Right renal cortex interstitium (tissue), 3 donors: Measurements from ENCODE around the gene URB1. TPM values are rescaled to one million over a fixed set of nuclear protein-coding genes. Genes with fewer than 3 reads are reported as not detected.
"Not testable (repeated sequence)": the region's sequence is repeated elsewhere in the genome, so short reads cannot be mapped to it uniquely, and the experiment has no call there.

ENCODE experiments used
- DNase-seq, 3 donors: peaks; one replicate each; pipeline ENCODE4 v3.0.0-alpha.2; 2013; ENCODE audit warnings: low read depth in 3 of 3, low spot score in 2 of 3
- polyA plus RNA-seq, 3 donors: library from polyadenylated mRNA; unstranded; fragments of 120-200 nt; gene quantifications; one replicate each; pipeline ENCODE4 v1.2.1, GENCODE V29; 2013; ENCODE audit not compliant: insufficient read length in 3 of 3

Gene URB1
- polyA plus RNA-seq, 3 donors = 10.0 to 10.7 (median 10.7) TPM

DNA sequence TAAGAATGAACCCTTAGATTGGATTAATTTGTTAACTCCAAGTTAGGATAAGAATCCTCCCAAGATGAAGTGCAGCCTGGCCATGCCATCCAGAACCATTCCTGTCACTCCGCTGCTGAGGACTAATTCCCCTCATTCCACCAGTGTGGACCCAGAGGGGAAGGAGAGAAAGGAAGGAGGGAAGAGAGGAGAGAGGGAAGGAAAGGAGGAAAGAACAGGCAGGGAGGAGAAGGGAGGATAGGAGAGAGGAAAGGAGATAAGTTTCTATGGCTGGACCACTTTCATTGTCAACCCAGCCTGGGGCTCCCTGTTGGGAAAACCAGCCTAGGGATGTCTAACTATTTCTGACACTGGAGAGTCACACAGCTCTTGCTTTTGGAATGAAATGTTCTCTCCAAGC, 89.4 kb downstream of the URB1 start:
- no peak for DNase-seq

DNA sequence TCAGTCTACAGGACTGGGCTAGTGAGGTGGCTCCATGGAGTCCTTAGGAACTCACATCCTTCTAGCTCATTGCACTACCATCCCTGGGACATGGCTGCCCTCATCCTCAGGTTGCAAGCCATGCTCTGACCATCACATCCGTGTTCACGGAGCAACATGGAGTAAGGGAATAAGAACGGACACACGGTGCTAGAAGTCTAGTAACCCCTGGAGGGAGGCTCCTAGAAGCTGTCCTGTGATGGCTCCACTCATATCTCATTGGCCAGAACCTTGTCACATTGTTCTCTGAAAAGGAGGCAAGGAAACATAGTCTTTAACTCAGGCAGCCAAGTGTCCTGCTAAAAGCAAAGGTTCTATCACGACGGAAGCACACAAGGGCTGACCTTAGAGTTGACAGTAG, 90.3 kb downstream of the URB1 start:
- no peak for DNase-seq

DNA sequence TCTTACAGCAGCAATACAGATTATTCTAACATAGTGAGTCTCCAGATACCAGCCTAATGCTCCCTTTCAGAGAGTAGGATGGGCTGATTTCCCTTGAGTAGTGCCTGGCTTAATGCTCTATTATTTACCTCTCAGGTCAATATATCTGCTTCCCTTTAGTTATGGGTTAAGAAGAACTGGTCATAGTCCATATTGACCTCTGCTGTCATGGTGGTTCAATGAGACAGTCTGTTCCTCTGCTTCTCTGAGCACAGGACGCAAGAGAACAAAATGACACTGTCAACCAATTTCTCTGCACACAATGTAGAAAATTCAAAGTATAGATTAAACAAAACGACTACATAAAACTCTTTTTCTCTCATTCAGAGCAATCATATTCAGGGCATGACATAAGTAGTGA, 91.2 kb downstream of the URB1 start:
- DNase-seq = no peak

DNA sequence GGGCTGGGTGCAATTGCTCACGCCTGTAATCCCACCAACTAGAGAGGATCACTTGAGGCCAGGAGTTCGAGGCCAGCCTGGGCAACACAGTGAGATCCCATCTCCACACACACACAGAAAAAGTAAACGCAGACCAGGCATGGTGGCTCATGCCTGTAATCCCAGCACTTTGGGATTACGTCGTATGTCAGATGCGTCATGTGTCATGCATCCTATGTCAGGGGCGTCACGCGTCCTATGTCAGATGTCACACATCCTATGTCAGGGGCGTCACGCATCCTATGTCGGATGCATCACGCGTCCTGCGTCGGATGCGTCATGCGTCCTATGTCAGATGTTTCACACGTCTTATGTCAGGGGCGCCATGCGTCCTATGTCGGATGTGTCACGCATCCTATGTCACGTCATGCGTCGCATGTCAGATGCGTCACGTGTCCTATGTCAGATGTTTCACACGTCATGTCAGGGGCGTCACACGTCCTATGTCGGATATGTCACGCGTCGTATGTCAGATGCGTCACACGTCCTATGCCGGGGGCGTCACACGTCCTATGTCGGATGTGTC, 92.6 kb downstream of the URB1 start:
- no peak for DNase-seq

DNA sequence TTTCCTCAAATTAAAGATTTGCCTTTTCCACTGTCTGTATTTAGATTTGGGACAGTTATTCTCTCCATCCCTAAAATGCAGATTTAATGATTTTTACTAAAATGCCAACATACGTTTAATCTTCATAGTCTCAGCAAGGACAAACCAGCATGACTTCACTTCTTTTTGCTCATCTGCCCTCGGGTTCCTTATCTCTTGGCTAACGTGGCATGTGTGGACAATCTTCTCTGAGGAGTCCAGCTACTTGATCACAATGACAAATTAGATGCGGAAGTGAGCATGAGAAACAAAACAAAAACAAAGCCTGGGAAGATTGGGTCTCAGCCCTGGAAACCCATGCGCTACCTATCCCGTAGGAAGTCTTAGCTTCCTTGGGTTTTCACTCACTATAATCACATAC, 93.1 kb downstream of the URB1 start:
- DNase-seq = no peak

DNA sequence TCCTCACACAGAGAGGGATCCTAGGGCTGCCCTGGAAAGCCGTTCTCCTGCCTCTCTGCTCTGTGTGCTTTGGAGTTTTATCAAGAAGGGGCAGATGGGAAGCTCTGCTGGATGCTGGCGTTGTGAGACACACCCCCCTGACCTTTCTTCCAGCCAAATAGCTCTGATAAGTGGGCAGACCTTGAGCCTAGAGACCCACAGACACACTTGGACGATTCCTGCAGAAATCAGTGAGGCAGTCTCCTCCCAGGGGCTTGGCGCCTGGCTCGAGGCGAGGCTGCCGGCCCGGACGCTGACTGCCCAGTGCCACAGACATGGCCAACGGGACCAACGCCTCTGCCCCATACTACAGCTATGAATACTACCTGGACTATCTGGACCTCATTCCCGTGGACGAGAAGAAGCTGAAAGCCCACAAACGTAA, 94.1 kb downstream of the URB1 start, which contains the start of gene MRAP:
MRAP (plus strand) TSS at position 198 of the 424 bp plus-strand sequence; CDS start at position 315, 117 bp downstream.
- DNase-seq = no peak

DNA sequence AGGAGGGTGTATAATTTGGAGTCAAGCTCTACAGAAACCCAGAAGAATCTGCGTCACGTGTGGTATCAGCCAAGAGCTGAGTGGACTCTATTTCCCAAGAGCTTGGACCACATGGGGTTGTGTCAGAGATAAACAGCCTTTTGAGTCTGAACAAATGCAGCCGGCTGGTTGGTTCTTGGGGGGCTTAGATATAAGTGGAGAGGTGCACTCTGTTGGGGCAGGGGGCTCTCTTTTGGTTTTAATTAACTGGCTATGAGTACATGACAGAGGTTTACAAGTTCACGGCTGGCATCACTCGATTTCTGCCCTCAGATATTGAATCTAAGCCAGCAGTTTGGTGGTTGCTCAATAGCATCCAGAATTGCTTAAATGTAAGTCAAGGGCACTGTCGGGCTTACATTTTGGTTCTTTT, 94.7 kb downstream of the URB1 start:
- DNase-seq = no peak

DNA sequence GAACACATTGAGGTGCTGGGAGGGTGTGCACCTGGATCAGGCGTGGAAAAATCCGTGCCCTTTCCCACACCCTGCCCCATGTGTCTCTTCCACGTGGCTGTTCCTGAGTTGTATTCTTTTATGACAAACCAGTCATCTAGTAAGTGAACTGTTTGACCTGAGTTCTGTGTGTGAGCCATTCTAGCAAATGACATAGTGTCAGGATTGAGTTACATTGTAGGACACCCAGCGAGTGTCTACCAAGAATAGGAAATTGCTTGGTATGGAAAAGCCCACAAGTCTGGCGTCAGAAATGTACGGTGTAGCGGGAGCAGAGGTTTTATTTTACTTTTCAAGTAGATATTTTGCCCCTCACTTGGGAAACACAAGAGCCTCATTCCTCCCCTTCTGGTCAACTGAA, 95.4 kb downstream of the URB1 start:
- no peak for DNase-seq

DNA sequence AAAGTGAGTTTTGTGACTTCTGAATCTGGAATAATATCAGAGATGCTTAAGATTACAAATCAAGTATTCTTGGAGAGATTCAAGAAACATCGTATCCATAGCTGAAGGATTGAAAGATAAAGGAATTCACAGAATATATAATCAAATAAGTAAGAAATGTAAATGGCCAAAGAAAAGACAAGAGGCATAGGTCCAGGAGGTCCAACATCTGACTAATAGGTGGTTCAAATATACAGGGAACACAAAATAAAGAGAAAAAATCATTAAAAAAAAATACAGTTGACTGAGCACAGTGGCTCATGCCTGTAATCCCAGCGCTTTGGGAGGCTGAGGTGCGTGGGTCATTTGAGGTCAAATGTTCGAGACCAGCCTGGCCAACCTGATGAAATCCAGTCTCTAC, 107.3 kb downstream of the URB1 start:
- DNase-seq = no peak

DNA sequence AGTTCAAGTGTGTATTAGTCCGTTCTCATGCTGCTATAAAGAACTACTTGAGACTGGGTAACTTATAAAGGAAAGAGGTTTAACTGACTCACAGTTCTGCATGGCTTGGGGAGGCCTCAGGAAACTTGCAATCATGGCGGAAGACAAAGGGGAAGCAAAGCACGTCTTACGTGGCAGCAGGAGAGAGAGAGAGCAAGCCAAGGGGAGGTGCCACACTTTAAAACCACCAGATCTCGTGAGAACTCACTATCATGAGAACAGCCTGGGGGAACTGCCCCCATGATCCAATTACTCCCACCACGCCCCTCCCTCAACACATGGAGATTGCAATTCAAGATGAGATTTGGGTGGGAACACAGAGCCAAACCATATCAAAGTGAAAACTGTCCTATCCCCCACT, 109.8 kb downstream of the URB1 start:
- no peak for DNase-seq

DNA sequence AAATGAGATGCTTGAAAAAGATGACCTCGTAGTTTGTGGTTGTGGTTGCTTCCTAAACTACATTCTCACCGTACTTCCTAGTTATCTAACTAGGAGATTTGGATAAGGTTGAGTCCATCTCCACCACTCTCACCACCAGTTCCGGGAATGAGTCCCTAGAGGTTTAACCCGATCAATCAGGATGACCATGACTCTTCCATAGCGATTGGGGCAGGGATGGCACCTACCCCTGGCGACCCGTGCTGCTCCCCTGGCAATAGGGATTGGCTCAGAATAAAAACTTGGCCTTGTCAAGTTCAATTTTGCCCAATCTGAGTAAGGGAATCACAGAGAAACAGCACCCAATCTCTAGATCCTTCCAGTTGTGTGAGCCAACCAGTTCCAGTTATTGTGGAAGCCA, 111.3 kb downstream of the URB1 start:
- DNase-seq = no peak

DNA sequence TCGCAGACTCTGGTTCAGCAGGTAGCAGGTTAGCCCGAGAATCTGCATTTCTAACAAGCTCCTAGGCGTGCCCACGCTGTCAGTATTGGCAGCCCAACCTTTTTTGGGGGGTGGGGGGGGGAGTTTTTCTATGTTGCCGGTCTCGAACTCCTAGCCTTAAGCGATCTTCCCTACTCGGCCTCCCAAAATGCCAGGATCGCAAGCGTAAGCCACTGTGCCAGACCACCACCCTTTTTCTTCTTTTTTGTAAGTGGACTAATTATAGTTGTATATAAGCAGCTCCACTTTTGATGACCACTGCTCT, 113.5 kb downstream of the URB1 start:
- DNase-seq = no peak

DNA sequence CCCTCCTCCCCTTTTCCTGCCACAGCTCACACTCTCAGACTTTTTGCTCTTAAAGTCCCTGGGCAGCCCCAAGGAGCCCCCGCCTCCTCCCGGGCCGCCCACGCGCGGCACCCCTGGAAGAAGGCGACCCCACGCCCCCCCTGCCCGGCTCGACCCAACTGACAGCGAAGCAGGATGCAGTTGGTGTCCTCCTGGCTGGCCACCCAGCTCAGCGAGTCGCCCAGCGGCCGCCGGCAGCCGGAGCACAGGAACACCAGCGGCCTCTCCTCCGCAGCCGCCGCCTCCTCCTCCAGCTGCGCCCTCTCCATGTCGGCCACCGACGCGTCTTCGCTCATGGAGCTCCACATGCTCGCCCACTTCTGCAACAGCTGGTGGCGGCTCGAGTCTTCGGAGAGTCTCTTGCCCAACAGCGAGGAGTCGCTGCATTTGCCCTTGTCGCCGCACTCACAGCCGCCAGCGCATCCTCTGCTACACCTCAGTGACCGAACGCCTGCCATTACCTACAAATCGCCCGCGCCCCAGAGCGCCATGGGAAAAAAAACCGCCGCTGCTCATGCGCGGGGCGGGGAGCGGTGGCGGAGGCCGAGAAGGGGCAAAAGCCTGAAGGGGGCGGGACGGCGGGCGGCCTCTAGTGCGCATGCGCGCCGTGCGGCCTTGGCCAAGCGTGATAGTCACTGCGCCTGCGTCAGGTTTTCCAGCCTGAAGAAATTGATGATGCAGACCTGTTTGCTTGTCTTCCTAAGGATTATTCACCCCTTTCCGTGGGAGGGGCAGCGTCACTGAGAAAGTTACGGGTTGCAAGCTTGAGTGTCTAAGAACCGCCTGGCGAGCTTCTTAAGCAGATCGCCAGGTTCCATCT, 114.1 kb downstream of the URB1 start, which contains the start of gene MIS18A:
MIS18A (minus strand) TSS at position 532 of the 859 bp plus-strand sequence; CDS start at position 497, 35 bp downstream.
- peak; percentile 84 to 91 (median 89) for DNase-seq

DNA sequence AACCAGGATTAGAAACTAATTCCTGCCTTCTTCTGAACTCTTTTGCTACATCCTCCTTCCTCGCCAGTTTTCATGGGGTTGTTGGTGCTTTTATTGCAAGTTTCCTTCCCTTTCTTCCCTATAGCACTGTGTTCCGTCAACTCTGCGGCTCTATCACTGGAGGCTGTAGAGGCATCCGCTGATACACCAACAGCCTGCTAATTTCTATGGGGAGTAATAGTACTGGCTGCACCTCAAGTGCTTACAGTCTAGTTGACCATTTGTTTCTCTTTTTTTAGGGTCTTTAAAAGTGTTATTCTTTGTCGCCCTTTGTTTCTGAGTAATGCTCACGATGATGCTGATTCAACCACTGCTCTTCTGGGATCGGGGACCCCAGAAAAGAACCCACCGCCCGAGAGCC, 114.7 kb downstream of the URB1 start:
- DNase-seq = peak in 1 of 3 donors; percentile 1

DNA sequence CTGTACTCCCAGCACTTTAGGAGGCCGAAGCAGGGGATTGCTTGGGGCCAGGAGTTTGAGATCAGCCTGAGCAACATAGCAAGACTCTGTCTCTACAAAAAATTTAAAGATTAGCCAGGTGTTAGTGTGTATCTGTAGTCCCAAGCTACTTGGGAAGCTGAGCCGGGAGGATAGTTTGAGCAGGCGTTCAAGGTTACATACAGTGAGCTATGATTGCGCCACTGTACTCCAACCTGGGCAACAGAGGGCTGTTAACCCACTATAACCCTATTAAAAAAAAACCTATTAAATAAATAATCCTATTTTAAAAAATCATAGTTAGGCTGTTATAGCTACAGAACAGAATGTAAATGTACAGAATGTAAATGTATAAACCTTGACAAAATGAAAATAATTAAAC, 116.1 kb downstream of the URB1 start:
- DNase-seq = no peak

DNA sequence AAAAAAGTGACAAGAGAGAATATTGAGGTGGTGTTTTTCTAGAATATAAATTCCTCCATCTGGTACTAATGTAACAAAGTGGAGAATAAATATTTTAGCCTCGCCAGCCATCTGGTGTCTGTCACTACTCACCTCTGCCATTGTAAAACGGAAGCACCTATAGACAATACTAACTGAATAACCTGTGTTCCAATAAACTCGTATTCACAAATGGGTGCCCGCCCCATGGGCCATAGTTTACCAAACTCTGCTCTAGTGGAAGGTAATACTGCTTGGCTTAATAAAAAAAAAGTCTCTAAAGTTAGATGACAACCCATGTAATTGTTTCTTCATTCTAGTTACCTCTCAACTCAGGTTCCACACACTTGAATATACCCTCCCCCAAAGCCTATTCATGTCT, 122.1 kb downstream of the URB1 start:
- DNase-seq = no peak

DNA sequence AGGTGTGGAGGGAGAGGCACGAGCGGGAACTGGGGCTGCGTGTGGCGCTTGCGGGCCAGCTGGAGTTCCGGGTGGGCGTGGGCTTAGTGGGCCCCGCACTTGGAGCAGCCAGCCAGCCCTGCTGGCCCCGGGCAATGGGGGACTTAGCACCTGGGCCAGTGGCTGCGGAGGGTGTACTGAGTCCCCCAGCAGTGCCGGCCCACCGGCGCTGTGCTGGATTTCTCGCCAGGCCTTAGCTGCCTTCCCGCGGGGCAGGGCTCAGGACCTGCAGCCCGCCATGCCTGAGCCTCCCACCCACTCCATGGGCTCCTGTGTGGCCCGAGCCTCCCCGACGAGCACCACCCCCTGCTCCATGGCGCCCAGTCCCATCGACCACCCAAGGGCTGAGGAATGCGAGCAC, 127.5 kb downstream of the URB1 start:
- DNase-seq = not testable (repeated sequence)

DNA sequence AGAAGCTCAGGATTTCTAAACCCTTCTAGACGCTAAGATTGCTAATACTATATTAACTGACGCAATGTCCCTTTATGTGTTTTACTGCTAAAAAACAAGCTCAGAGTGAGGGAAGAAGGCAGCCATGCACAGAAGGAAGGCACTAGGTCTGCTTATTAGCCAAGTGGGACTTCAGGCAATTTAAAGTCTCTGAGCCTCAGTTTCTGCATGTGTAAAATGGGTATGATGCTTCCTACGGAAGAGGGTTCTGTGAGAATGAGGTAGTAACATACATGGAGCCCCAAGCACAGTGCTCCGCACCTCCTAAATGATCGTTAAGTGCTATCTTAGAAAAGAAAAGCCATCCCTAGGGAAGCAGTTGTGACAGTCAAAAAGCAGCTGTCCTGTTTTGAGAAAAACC, 130.9 kb downstream of the URB1 start:
- DNase-seq = no peak
